Gastroesophageal sphincter (tissue), 4 donors: Measurements from ENCODE around the gene PCBP4. TPM values are rescaled to one million over a fixed set of nuclear protein-coding genes. Genes with fewer than 3 reads are reported as not detected.

Experiments used
- ATAC-seq: fragments of 150-250 bp; one replicate; pipeline ENCODE4 v1.9.1; 2016; ENCODE audit warnings: mild to moderate bottlenecking, moderate library complexity
- H3K27ac ChIP-seq, 4 donors: fragments of 200-600 bp; sonication (generic) in 3 of 4; 1 replicate in 3 of 4; 2 replicates in 1 of 4; pipeline ENCODE4 v1.5.1; 2016 to 2019
- H3K27me3 ChIP-seq: fragments of 200-600 bp; sonication (generic); one replicate; pipeline ENCODE4 v1.5.1; 2019
- H3K36me3 ChIP-seq, 2 donors: fragments of 200-600 bp; sonication (generic); one replicate each; pipeline ENCODE4 v1.5.1; 2019; ENCODE audit warnings: control low read depth in 1 of 2
- H3K4me1 ChIP-seq, 3 donors: fragments of 200-600 bp; sonication (generic); 1 replicate in 2 of 3; 2 replicates in 1 of 3; pipeline ENCODE4 v1.5.1; 2016 to 2019; ENCODE audit warnings: control low read depth in 2 of 3
- H3K4me3 ChIP-seq, 2 donors: fragments of 200-600 bp; sonication (generic); one replicate each; pipeline ENCODE4 v1.5.1; 2019; ENCODE audit warnings: mild to moderate bottlenecking in 1 of 2, moderate library complexity in 1 of 2
- H3K9me3 ChIP-seq, 3 donors: fragments of 200-600 bp; sonication (generic); one replicate each; pipeline ENCODE4 v1.5.1; 2017 to 2019; ENCODE audit warnings: control low read depth in 2 of 3
- CTCF ChIP-seq, 4 experiments: fragments of 200-600 bp in 2 of 4; fragments of 450-650 bp in 2 of 4; sonication (generic) in 1 of 4; IDR thresholded peaks; one replicate each; pipeline ENCODE4 v1.5.1; 2017 to 2019; ENCODE audit warnings: antibody characterized with exemption in 4 of 4, mild to moderate bottlenecking in 2 of 4, moderate library complexity in 2 of 4
- EP300 ChIP-seq: sonication (generic); formaldehyde crosslinking; IDR thresholded peaks from one replicate; pipeline ENCODE4 v1.6.1; 2017; ENCODE audit warnings: antibody characterized with exemption, mild to moderate bottlenecking
- POLR2A ChIP-seq, 2 donors: fragments of 450-650 bp; IDR thresholded peaks; one replicate each; pipeline ENCODE4 v1.6.1; 2017; ENCODE audit warnings: antibody characterized with exemption in 2 of 2, mild to moderate bottlenecking in 2 of 2, moderate library complexity in 1 of 2
- POLR2AphosphoS5 ChIP-seq: sonication (generic); formaldehyde crosslinking; IDR thresholded peaks from one replicate; pipeline ENCODE4 v1.6.1; 2017; ENCODE audit warnings: antibody characterized with exemption
- WGBS, 2 donors: methylation state at CpG; one replicate each; pipeline ENCODE4 v1.1.5; 2018; ENCODE audit warnings: low coverage in 1 of 2; 5-methylcytosine and 5-hydroxymethylcytosine counted together
- total RNA-seq, 4 donors: library from RNA; depleted of rRNA; stranded (reverse); fragments of >200 nt; gene quantifications; one replicate each; pipeline ENCODE4 v1.1.0, GENCODE V29; 2016

The PCBP4 gene
- total RNA-seq, 4 donors from 2014 or later: 80.7 to 335 (median 186) TPM

GRCh38 chr3:51966016-51966415, 1.2 kb downstream of the PCBP4 start:
- H3K36me3 ChIP-seq: peaks cover 0 to 11% of the 10 kb centered on the region in 2 donors
- no peak for TF ChIP-seq POLR2AphosphoS5
- no peak for TF ChIP-seq CTCF (IDR thresholded peaks at IDR 0.05)
- TF ChIP-seq EP300: no peak
- no peak for TF ChIP-seq POLR2A (IDR thresholded peaks at IDR 0.05)
- WGBS, 2 donors: 64% methylated on average over 2 of the region's 2 CpGs; no CpG with 5 or more reads in 1 of the 2 donors
- H3K4me1 ChIP-seq: peaks cover 0 to 77% (median 30%) of the 10 kb centered on the region in 3 donors
- no peaks in the 10 kb centered on the region for H3K27me3 ChIP-seq
- no peak for ATAC-seq
- peak overlapping the region in 1 of 2 donors; percentile 91 for H3K4me3 ChIP-seq
- H3K27ac ChIP-seq: peak overlapping the region in 3 of 4 donors; percentile 10 to 98 (median 96)
- no peaks in the 10 kb centered on the region for H3K9me3 ChIP-seq

GRCh38 chr3:51964521-51964920, 2.7 kb downstream of the PCBP4 start:
- ATAC-seq: no peak
- WGBS, 2 donors: no CpG with 5 or more reads among the region's 4 CpGs
- H3K4me1 ChIP-seq: peaks cover 0 to 76% (median 30%) of the 10 kb centered on the region in 3 donors
- no peaks in the 10 kb centered on the region for H3K9me3 ChIP-seq
- no peak overlapping the region for H3K4me3 ChIP-seq
- peaks cover 0 to 20% of the 10 kb centered on the region in 2 donors for H3K36me3 ChIP-seq
- H3K27ac ChIP-seq: peak overlapping the region in 2 of 4 donors; percentile 19 to 98
- no peaks in the 10 kb centered on the region for H3K27me3 ChIP-seq
- TF ChIP-seq EP300 (no peak), POLR2AphosphoS5 (no peak), POLR2A (IDR thresholded peaks at IDR 0.05) (no peak), CTCF (IDR thresholded peaks at IDR 0.05) (no peak)

GRCh38 chr3:51963951-51964451, 3.3 kb downstream of the PCBP4 start:
- Histone ChIP-seq H3K4me3 (no peak overlapping the region), H3K4me1 (peaks cover 0 to 71% (median 30%) of the 10 kb centered on the region in 3 donors), H3K9me3 (no peaks in the 10 kb centered on the region), H3K27ac (peak overlapping the region in 3 of 4 donors; percentile 17 to 98 (median 19)), H3K36me3 (peaks cover 0 to 26% of the 10 kb centered on the region in 2 donors), H3K27me3 (no peaks in the 10 kb centered on the region)
- no peak for TF ChIP-seq POLR2A (IDR thresholded peaks at IDR 0.05)
- no peak for ATAC-seq
- WGBS, 2 donors: 50 to 64% methylated on average over 2 to 7 of the region's 12 CpGs

GRCh38 chr3:51962854-51963530, 4.3 kb downstream of the PCBP4 start:
- TF ChIP-seq POLR2AphosphoS5 (no peak), EP300 (no peak), POLR2A (IDR thresholded peaks at IDR 0.05) (no peak), CTCF (IDR thresholded peaks at IDR 0.05) (no peak)
- no peaks in the 10 kb centered on the region for H3K9me3 ChIP-seq
- no peak overlapping the region for H3K4me3 ChIP-seq
- peaks cover 0 to 60% (median 22%) of the 10 kb centered on the region in 3 donors for H3K4me1 ChIP-seq
- no peaks in the 10 kb centered on the region for H3K27me3 ChIP-seq
- no peak for ATAC-seq
- peaks cover 0 to 36% of the 10 kb centered on the region in 2 donors for H3K36me3 ChIP-seq
- H3K27ac ChIP-seq: peak overlapping the region in 2 of 4 donors; percentile 9 to 98
- 80% methylated on average over 1 of the region's 6 CpGs for WGBS, 2 donors

GRCh38 chr3:51961602-51962569, 5.4 kb downstream of the PCBP4 start:
- 70 to 100% methylated on average over 2 to 7 of the region's 9 CpGs for WGBS, 2 donors
- peaks cover 0 to 44% of the 10 kb centered on the region in 2 donors for H3K36me3 ChIP-seq
- H3K4me1 ChIP-seq: peaks cover 0 to 59% (median 21%) of the 10 kb centered on the region in 3 donors
- no peak for TF ChIP-seq EP300
- TF ChIP-seq POLR2A (IDR thresholded peaks at IDR 0.05): no peak
- no peak for TF ChIP-seq POLR2AphosphoS5
- H3K9me3 ChIP-seq: no peaks in the 10 kb centered on the region
- ATAC-seq: no peak
- H3K4me3 ChIP-seq: no peak overlapping the region
- peak overlapping the region in 1 of 4 donors; percentile 98 for H3K27ac ChIP-seq
- H3K27me3 ChIP-seq: no peaks in the 10 kb centered on the region
